NCI-H526 treated with DMSO at 0.1 percent for 48 hours (cell line): ENCODE data around the gene METRNL.
A peak's percentile ranks its signal among the peaks of the same experiment; 100 is the strongest.
"Not testable (repeated sequence)": the region's sequence is repeated elsewhere in the genome, so short reads cannot be mapped to it uniquely, and the experiment has no call there.

Experiments used
- DNase-seq: peaks from one replicate; lab custom pipeline; 2025; lab: John Stamatoyannopoulos, UW

METRNL gene

GRCh38 chr17:83123896-83124801 lies 44.7 kb downstream of the METRNL start:
- no peak for DNase-seq

GRCh38 chr17:83124871-83125514 lies 45.6 kb downstream of the METRNL start:
- DNase-seq, result no peak

DNA sequence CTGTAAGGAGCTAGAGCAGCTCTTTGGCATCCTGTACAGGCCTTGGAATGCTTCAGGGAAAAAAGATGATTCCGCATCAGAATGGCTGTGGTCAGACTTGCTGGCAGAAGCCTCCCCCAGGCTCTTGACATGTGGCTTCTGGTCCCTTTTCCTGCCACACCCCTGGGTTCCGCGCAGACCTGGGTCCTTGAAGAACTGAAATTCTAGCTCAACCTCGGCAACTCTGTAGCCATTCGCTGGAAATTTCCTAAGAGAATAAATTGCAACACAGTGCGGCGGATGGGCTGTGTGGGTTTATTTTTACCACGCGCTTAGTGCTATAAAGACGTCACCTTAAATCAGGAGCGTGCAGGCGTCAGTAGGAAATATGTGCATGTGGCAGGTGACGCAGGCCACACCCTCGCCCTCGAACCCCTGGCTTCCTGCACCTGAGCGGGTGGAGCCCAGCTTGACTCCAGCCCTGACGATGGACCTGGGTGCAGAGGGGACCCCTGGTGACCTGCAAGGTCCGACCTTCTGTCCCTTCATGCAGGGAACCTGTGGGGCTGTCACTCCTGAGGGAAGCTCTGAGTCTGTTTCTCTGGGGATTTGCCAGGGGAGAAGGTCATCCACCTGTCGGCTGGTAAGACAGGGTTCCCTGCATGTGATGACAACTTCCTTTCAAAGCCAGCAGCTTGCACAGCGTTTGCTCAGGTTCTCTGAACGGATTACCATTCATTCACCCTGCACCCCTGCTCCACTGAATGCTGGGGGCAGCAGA lies 46.3 kb downstream of the METRNL start:
- no peak for DNase-seq

GRCh38 chr17:83126275-83126811 lies 46.9 kb downstream of the METRNL start:
- DNase-seq, result no peak

GRCh38 chr17:83127431-83128160 lies 48.2 kb downstream of the METRNL start:
- DNase-seq, result no peak

- no peak for DNase-seq
Observed at GRCh38 chr17:83128306-83129240, 49.2 kb downstream of the METRNL start.

DNA sequence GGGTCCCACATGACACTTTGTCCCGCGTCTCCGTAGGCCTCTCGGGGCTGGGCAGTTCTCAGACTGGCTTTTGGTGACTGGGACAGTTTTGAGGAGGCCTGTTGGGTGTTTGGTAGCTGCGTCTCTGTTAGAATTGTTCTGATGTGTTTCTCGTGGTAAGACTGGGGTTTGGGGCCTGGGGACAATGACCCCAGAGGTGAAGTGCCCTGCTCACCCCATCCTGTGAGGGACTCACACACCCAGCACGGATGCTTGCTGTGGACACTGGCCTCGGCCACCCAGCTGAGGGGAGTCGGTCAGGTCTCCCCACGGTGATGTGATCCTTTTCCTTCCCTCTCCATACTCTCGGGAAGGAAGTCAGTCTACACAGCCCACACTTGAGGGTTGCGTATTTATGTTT lies 50.3 kb downstream of the METRNL start:
- DNase-seq, result no peak

DNA sequence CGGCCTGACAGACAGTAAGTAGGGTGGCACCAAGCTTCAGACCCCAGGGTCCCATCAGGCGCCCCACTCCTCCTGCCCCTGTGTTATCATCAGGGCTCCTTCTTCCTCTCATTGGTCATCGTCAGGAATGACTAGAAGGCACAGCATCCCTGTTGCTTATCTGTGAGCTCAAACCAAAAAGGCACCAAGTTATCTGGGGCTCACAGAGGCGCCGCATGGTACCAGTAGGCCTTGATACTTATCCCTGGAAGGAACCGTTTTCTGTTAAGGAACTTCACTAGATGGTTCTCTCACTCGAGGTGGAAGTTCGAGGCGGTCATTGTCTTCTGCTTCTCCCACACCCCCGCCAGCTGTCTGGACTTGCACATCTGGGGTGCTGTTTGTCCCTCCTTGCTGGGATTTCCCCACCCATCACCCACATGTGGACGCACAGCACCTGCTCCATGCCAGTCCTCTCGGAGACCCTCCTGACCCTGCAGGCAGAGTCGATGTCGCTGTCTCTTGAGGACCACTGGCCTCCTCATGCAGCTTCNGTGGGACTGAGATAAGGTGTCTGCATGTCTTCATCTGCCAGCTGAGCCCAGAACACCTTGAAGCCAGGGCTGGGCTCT lies 52.1 kb downstream of the METRNL start:
- DNase-seq, result no peak

GRCh38 chr17:83132251-83133081 lies 53.1 kb downstream of the METRNL start:
- no peak for DNase-seq

DNA sequence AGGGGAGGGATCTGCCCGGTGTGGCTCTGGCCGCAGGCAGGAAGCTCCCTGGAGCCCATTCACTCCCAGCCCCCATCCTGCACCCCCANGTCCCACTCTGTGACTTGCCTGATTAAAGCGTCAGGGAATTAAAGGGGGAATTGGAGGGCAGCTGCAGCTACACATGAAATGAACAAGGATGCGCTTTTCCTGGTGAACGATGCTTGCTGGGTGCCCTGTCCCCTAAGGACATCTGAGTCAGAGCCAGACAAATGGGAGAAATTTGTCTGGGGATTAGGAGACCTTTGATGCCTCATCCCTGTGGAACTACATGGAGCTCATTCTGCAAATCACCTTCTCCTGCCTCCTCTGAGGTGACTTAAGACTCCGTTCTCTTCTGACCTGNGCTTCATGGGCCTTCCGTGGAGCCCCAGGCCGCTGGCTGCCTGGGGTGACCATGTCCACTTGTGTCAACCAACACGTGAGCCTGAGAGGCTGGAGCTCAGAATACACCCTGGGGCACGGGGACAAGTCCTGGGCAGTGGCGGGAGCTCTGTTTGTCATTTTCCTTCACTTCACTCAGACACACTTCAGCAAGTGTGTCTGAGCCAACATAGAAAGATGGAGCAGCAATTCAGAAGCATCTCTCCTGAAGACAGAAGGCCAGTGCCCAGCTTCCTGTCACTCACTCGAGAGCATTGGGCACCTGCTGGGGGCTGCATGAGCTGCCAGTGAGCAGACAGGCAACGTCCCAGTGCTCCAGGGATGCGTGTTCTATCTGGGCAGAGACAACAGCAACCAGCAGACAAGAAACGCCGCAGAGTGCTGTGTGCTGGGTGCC lies 54.1 kb downstream of the METRNL start:
- DNase-seq, result peak; percentile 10

GRCh38 chr17:83134456-83134855 lies 55.0 kb downstream of the METRNL start:
- DNase-seq, result not testable (repeated sequence)

- DNase-seq, result no peak
Observed at GRCh38 chr17:83135692-83136091, 56.3 kb downstream of the METRNL start.

- no peak for DNase-seq
Observed at GRCh38 chr17:83136156-83136555, 56.7 kb downstream of the METRNL start.

GRCh38 chr17:83136931-83137330 lies 57.5 kb downstream of the METRNL start:
- DNase-seq, result no peak

DNA sequence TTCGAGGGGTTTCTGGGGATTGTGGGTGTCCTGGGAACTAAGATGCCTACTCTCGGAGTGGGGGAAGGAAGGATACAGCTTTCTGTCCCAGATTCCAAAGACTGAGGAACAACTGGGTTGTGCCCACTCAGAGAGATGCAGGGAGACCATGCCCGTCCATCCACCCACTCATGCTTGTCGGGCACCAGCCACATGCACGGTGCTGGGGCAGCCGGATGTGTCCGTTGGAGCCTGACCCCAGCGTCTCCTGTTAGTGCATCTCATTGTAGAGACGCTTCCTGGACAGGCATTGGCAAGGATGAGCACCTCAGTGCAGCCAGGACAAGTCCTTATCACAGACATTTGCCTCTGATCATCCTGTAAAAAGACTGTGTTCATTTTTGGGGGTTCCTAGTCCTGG lies 58.1 kb downstream of the METRNL start:
- no peak for DNase-seq

GRCh38 chr17:83138820-83139219 lies 59.4 kb downstream of the METRNL start:
- no peak for DNase-seq

DNA sequence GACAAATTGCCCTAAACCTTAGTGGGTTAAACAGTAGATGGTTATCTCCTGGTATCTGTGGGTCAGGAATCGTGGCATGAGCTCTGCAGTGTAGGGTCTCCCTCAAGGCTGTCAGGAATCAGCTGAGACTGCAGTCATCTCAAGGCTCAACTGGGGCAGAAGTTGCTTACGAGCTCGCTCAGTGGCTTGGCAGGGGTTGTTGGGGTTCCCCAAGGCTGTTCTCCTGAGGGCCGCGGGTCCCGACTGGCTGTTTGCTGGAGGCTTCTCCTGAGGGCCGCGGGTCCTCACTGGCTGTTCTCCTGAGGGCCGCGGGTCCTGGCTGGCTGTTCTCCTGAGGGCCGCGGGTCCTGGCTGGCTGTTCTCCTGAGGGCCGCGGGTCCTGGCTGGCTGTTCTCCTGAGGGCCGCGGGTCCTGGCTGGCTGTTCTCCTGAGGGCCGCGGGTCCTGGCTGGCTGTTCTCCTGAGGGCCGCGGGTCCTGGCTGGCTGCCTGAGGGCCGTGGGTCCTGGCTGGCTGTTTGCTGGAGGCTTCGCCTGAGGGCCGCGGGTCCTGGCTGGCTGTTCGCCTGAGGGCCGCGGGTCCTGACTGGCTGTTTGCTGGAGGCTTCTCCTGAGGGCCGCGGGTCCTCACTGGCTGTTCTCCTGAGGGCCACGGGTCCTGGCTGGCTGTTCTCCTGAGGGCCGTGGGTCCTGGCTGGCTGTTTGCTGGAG lies 60.3 kb downstream of the METRNL start:
- not testable (repeated sequence) for DNase-seq

GRCh38 chr17:83140249-83140566 lies 60.8 kb downstream of the METRNL start:
- DNase-seq, result not testable (repeated sequence)
